ENCODE data around the gene SULT1A2. TPM values are rescaled to one million over a fixed set of nuclear protein-coding genes. Genes with fewer than 3 reads are reported as not detected.
A peak's percentile ranks its signal among the peaks of the same experiment; 100 is the strongest.
"Not testable (repeated sequence)": the region's sequence is repeated elsewhere in the genome, so short reads cannot be mapped to it uniquely, and the experiment has no call there.

Gene SULT1A2
- total RNA-seq, 1 donor from 2014 or later, result 50.3 TPM

DNA sequence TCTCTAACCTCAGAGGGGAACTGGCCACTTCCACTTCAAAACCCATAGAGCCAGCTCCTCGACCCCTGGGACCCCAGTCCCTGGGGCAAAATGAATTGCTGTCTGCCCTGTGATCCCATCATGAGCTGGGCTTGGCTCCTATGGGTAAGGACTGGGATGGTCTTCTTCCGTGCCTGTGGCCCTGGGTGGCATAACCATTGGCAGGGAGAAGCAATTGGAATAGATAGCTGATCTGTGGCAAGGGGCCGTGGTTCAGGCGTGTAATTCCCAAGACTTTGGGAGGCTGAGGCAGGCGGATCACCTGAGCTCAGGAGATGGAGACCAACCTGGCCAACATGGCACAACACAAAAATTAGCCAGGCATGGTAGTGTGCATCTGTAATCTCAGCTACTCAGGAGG is 4.3 kb downstream of the SULT1A2 start:
- ATAC-seq (no peak), DNase-seq (ENCODE audit: low spot score) (no peak)

DNA sequence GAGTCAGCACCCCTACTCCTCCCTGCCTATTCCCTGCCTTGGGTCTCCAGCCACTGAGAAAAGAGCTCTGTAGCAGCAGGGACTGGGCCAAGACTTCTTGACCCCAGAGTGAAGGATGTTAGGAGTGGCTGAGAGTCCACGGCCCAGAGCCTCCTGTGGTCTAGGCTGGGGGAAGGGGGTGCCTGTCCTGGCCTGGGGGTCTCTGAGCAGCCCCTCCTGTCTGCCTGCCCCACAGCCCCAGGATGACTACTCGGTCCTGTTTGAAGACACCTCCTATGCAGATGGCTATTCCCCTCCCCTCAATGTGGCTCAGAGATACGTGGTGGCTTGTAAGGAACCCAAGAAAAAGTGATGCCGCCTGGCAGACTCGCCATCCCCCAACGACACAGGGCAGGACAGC is 5.5 kb downstream of the SULT1A2 start:
- DNase-seq (ENCODE audit: low spot score) (no peak), ATAC-seq (no peak)

DNA sequence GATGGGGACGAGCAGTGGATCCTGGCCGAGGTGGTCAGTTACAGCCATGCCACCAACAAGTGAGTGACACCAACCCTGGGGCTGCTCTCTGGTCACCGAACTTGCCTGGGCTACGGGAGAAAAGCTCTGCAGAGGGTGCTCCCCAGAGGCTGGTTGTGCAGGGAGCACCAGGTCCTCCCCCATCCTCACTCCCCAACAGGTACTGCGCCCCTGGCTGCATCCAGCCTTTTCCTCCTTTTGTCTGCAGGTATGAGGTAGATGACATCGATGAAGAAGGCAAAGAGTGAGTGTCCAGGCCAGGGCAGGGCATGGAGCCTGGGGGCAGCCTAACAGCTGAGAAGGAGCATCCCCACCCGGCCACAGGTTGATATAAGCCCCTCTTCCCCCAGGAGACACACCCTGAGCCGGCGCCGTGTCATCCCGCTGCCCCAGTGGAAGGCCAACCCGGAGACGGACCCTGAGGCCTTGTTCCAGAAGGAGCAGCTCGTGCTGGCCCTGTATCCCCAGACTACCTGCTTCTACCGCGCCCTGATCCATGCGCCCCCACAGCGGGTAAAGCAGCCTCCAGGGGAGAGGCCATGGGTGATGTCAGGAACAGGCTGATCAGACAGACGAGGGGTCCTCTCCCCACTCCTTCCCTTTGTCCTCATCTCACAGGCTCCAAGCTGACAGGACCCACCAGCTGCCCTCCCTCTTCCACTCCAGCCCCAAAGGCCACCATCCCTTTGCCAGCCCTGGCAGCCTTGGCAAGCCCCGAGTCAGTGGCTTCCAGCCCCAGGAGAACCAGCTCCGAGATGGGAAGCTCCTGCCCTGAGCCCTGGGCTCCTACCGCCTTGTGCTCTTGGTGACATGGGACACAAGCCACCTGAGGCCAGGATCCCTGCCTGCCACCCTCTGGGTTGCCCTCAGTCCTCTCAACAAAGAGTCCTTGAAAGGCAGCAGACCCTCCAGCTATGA is 6.2 kb downstream of the SULT1A2 start:
- ATAC-seq, result no peak

DNA sequence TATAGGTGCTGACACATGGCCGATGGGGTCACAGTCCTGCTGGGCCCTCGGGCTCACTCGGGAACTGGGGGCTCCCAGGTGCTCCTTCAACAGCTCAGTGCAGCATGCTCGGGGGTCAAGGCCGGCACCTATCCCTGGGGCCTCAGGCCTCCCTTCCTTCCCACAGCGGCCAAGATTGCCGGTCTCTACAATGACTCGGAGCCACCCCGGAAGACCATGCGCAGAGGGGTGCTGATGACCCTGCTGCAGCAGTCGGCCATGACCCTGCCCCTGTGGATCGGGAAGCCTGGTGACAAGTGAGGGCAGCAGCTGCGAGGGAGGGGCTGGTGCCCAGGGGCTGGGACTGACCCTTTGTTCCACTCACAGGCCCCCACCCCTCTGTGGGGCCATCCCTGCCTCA is 6.9 kb downstream of the SULT1A2 start:
- ATAC-seq, result no peak

More for the DNA sequence above, 6.2 kb downstream of the SULT1A2 start:
- no peak for DNase-seq (ENCODE audit: low spot score)

DNA sequence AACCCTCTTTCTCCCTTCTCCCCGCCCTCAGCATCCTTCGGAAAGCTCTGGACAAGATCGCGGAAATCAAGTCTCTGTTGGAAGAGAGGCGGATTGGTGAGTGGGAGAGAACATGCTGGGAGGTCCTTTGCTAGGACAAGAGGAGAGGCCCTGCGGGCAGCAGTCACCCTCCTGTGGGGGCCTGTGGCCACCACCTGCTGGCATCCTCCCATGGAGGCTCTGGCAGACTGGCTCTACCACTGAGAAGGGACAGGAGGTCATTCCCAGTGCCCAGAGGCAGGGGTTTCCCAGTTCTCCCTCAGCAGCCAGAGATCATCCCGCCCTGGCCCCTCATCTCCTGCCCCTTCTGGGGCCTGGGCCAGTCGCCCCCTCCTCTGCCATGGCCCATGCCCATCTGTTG is 7.8 kb downstream of the SULT1A2 start:
- DNase-seq (ENCODE audit: low spot score), result no peak
- ATAC-seq, result no peak

More for the DNA sequence above, 6.9 kb downstream of the SULT1A2 start:
- no peak for DNase-seq (ENCODE audit: low spot score)

DNA sequence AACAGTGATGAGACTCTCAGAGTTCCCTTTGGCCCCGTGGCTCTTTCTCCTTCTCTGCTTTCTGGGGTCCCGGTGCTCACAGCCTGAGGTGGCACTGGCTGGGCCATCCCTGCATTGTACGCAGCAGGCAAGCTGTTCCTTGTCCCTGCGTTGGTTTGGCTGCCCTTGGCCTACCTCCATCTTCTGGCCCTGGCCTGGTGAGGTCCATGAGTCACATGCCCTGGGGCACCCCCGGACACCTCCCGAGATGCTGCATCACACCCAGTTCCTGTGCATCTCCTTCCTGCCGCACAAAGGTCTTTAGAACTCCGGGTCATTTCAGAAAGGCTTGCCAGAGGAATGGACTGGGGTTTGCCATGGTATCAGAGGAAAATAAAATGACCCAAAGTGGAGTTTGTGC is 9.5 kb downstream of the SULT1A2 start:
- no peak for DNase-seq (ENCODE audit: low spot score)
- ATAC-seq, result no peak

DNA sequence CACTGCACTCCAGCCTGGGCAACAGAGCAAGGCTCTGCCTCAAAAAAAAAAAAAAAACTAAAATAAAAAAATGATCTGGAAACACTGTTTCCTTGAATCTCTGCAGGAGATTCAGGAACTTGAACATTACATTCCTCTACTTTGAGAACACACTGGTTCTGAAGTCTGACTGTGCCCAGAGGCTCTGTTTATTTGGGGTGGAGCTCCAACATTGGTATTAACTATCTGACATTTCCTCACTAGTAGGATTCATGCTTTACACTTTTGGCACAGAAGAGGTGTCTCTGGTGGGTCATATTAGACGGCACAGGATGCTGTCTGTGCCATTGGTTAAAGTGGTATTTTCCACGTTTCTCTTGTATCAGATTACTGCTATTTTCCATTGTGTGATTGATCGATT is 10.4 kb downstream of the SULT1A2 start:
- DNase-seq (ENCODE audit: low spot score), result no peak
- no peak for ATAC-seq

DNA sequence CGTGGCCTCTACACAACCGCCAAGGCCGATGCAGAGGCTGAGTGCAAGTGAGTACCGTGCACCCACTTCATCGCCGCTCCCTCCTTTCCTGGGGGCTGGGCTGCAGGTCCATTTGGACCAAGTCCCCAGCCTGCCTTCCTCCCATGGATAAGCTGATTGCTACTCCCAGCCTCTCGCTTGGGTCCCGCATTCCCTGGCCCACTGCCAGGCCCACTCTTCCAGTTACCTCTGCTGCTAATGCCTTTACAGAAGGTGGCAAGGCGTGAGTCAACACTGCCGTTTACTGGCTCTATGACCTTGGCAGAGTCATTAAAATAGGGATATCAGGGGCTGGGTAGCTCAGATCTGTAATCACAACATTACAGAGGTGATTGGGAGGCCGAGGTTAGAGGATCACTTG is 11.2 kb downstream of the SULT1A2 start:
- no peak for DNase-seq (ENCODE audit: low spot score)
- ATAC-seq, result no peak

DNA sequence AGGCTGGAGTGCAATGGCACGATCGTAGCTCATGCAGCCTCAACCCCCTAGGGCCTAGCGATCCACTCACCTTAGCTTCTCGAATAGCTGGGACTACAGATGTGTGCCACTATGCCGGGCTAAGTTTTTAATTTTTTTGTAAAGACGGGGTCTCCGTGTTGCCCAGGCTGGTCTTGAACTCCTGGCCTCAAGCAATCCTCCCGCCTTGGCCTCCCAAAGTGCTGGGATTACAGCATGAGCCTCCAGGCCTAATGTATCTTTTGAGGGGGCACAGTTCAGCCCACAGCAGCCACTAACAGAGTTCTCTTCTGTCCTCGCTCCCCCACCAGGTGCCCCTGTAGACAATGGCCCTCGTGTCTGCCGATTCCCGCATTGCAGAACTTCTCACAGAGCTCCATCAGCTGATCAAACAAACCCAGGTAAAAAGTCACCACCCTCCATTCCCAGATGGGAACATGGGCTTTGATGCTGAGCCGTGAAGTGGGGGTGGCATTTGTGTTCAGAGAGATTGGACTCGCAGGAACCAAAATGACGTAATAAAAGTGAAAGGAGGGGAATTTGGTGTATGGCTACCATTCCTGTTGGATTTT is 16.0 kb downstream of the SULT1A2 start:
- no peak for DNase-seq (ENCODE audit: low spot score)

DNA sequence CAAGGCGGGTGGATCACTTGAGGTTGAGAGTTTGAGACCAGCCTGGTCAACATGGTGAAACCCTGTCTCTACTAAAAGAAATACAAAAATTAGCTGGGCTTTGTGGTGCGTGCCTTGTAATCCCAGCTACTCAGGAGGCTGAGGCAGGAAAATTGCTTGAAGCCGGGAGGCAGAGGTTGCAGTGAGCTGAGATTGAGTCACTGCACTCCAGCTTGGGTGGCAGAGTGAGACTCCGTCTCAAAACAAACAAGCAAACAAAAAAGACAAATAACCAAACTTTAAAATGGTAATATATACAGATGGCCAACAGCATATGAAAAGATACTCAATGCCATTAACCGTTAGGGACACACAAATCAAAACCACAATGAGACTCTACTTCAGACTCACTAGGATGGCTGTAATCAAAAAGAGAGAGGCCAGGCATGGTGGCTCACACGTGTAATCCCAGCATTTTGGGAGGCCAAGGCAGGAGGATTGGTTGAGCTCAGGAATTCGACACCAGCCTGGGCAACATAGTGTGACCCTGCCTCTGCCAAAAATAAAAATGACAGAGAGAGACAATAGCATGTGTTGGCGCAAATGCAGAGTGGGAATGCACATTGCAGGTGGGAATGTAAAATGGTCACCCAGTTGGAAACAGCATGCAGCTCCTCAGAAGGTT is 21.3 kb downstream of the SULT1A2 start:
- no peak for ATAC-seq
- no peak for DNase-seq (ENCODE audit: low spot score)

More for the DNA sequence above, 16.0 kb downstream of the SULT1A2 start:
- ATAC-seq, result no peak

DNA sequence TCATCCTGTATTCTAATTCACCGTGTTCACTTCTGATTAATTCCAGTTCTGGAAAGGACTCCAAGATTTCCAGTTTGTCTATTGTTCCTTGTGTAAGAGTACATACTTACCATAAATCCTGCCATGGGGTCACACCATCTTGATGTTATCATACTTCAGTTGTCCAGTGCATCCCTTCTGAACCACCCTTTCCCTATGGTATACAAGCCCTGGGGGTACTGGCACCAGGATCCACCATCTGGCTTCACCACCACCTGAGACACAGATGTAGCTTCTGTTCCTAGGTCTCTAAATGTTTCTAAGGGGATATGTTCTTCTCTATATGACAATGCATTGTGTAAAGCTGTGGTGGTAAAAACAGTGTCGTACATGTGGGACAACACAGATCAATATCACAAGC is 21.9 kb downstream of the SULT1A2 start:
- DNase-seq (ENCODE audit: low spot score) (no peak), ATAC-seq (no peak)

DNA sequence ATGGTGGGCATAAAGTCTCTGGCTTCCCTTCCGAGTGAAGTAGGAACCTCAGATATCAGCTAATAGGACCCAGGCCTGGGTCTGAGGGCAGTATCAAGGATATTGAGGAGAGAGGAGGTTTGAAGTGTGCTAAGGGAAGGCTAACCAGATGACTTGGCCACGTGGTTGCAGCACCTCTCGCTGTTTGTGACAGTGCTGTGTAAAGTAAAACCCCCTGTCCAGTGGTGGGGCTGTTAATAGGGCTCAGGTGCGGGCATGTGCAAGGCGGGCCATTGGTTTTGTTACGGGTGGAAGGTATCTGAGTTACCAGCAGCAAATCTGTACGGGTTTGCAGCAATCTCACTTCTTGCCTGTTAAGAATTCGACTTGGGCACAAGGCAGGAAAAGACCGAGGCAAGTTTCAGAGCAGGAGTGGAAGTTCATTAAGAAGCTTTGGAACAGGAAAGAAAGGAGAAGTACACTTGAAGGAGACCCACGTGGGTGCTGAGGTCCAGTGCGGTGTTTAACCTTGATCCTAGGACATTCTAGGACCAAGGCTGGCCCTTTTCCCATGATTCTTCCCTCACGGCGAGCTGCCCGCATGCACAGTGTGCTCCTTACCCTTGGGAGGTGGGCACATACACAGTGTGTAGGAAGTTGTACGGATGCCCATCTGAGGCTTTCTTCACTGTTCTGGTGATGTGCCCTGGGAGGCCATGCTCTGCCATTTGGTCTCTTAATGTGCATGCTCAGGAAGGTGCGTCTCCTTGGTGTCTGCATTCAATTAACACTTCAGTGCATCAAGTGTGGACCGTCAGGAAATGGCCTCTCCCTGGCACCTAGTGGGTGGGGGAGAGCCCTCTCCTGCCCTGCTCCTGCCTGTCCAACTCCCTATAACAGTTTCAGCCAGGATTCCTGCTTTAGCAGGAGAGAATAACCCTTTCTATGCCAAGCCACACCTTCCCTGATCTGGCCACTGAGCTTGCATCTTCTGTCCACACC is 22.8 kb downstream of the SULT1A2 start:
- ATAC-seq, result peak; percentile 16
- DNase-seq (ENCODE audit: low spot score), result no peak

DNA sequence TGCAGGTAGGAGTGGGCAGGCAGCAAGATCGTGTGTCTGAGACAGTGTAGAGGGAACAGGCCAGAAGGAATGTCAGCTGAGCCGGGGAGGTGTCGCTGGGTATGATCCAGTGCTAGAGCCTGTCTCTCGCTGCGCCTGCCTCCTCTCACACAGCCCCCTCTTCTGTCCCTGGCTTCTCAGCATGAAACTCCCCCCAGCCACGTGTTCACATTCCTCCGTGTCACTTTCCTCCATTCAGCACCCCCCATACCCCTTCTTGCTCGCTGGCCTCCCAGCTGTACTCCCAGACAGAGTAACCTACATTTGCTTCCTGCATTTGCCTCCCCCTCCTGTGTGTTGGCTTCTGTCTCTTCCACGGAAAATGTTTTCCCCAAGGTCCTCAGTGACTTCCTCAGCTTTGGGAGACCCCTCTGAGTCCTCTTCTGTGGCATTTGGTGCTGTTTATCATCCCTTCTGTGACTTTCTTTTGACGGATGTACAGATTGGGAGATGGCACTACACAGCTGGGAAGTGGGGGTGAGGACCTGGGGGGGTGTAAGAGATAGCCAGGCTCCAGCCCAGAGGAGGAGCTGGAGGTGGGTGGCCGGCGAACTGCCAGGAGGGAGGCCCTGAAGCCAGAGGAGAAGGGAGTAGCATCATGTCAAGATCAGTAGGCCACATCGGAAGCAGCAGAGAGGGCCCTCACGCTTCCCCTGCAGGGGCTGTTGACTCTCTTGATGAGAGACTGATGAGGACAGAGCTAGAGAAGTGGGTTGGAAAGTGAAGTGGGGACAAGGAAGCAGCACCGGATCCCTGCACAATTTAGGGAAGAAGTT is 23.9 kb downstream of the SULT1A2 start:
- no peak for DNase-seq (ENCODE audit: low spot score)
- ATAC-seq, result peak; percentile 31

DNA sequence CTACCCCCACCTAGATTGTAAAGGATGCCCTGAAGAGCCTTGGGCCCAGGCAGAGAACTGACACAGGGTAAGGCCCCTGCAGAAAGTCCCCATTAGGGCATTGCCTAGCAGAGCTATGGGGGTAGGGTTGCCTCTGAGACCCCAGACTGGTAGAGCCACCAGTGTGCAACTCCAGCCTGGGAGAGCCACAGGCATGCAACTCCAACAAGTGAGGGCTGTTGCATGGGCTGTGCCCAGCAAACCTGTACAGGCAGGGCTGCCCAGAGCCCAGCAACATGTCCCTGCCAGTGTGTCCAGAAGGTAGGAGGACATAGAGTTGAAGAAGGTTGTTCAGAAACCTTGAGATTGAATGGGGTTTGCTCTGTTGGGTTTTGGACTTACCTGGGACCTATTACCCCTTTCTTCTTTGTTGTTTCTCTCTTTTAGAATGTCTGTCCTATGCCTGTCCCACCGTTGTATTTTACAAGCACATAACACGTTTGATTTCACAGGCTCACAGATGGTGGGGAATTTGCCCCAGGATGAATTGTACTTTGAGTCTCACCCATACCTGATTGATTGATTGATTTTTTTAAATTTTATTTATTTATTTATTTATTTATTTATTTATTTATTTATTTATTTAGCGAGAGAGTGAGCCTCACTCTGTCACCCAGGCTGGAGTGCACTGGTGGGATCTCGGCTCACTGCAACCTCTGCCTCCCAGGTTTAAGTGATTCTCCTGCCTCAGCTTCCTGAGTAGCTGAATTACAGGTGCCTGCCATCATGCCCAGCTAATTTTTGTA is 26.7 kb downstream of the SULT1A2 start:
- ATAC-seq (peak; percentile 11), DNase-seq (ENCODE audit: low spot score) (no peak)

DNA sequence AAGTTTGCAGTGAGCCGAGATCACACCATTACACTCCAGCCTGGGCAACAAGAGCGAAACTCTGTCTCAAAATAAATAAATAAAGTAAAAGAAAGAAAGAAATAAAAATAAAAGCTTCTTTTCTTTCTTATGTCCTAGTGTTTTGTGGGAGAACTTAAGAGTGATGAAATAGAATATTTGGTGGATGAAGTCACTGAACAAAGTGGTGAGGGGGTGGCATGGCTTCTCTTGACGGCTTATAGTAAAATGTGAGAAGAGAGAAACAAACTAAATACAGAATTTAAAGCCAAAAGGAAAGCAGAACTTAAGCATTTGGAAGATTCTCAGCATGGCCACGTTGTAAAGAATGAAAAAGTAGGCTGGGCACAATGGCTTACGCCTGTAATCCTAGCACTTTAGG is 27.8 kb downstream of the SULT1A2 start:
- DNase-seq (ENCODE audit: low spot score) (no peak), ATAC-seq (no peak)

DNA sequence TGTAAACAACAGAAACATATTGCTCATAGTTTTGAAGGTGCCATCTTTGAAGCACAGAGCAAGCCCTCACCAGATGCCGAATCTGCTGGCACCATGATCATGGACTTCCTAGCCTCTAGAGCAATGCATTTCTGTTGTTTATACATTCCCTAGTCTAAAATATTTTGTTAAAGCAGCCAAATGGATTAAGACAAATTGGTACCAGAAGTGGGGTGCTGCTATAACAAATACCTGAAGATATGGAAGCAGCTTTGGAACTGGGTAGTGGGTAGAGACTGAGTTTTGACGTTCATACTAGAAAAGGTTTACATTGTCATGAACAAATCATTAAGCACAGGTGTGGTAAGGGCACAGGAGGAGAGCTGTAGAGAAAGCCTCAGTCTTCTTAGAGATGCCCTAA is 29.6 kb downstream of the SULT1A2 start:
- ATAC-seq (no peak), DNase-seq (ENCODE audit: low spot score) (no peak)

DNA sequence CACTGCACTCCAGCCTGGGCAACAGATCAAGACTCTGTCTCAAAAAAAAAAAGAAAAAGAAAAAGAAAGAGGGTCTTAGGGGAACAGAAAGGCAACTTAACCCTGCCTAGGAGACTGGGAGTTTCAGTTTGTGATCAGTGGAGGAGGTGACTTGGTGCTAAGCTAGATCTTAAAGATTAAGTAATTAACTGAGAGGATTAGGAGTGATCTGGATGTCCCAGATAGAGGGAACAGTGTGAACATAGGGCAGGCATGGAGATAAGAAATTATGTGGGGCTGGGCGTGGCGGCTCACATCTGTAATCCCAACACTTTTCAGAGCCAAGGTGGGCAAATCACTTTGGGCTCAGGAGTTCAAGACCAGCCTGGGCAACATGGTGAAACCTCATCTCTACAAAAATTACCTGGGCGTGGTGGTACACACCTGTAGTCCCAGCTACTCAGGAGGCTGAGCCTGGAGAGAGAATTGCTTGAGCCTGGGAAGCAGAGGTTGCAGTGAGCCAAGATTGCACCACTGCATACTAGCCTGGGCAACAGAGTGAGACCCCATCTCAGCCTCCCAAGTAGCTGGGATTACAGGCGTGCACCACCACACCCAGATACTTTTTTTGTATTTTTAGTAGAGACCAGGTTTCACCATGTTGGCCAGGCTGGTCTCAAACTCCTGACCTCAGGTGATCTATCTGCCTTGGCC is 30.5 kb downstream of the SULT1A2 start:
- DNase-seq (ENCODE audit: low spot score); ATAC-seq: not testable (repeated sequence)

DNA sequence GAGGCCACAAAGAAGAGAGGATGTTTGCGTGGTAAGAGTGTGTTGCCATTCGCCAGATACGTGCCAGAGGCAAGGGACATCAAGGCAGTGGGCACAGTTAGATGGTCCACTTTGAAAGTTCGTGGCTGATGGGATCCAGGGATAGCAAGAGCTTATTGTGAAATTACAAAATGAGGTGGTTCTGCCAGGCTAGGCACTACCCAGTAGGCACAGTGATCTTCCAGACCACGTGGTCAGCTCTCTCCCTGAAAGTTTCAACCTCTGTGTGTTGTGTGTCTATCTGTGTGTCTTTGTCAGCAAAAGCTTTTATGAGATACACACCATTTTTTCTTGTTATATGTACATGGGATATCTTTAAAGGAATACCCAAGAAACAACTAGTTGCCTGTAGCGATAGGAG is 33.6 kb downstream of the SULT1A2 start:
- ATAC-seq, result peak; percentile 95

More for the DNA sequence above, 33.6 kb downstream of the SULT1A2 start:
- peak; percentile 53 for DNase-seq (ENCODE audit: low spot score)

Data from left lobe of liver (tissue), 2 donors.